HG03432 (cell line): ENCODE results near the gene MMP24.

ENCODE experiments used
- ATAC-seq: cut with Tn5 transposase; IDR thresholded peaks from one replicate; pipeline ENCODE4 v1.9.1; 2021; ENCODE audit warnings: mild to moderate bottlenecking, moderate library complexity; ENCODE audit not compliant: unreplicated experiment

Gene MMP24

DNA sequence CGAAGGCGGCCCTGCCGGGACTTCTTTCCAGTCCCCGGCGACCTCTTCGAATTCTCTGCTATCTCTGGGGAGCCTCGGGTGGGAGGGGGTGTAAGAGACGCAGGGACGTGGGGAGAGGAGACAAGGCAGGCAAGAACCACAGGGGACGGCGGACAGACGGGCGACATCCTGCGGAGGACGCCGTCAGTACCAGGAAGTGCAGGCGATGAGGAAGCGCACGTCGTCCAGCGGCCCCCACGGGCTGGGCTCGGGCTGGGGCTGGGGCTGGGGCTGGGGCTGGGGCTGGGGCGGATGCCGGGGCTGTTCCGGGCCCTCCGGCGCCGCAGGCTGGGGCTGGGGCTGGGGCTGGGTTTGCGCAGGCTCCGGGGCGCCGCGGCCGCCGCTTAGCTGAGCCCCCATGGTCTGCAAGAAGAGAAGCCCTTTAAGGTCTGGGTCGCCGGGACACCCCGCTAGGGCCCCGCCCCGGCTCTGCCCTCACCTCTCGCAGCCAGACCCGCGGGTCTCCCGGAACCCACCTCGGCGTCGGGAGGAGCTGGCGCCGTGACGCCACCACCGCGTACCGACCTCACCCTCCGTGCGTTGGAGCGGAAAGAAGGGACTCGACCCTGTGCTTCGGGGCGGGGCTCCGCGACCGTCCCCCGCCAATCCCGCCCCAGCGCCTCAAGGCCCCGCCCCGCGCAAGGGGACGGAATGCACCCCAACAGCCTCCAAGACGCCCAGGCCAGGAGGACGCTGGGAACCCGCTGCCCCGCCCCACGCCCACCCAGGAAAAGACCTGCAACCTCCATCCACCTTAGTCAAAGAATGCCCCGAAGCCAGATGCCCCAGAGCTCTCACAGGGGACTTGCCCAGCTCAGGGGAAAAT is 51.3 kb downstream of the MMP24 start, which contains the start of gene MMP24OS:
TSS of gene MMP24OS (minus strand) at position 592 of the 865 bp plus-strand sequence. CDS start at position 399, 193 bp downstream.
- ATAC-seq = peak; percentile 81

DNA sequence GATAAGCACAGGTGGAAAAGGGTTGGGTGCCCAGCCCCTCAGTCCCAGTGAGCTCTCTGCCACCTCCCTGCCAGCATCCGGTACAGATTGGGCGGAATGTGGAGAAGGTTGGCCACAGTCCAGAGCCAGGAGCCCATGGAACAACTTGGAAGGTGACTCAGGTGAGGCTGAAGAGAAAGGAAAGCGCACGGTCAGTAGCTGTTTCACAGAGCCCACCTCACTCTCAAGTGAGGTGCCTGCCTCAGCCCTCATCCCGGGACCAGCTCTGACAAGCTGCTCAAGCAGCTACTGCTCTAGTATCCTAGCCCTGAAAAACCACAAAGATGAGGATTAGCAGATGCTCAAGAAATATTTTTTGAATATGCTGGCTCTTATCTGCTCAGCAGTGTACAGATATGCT is 52.5 kb downstream of the MMP24 start:
- no peak for ATAC-seq

DNA sequence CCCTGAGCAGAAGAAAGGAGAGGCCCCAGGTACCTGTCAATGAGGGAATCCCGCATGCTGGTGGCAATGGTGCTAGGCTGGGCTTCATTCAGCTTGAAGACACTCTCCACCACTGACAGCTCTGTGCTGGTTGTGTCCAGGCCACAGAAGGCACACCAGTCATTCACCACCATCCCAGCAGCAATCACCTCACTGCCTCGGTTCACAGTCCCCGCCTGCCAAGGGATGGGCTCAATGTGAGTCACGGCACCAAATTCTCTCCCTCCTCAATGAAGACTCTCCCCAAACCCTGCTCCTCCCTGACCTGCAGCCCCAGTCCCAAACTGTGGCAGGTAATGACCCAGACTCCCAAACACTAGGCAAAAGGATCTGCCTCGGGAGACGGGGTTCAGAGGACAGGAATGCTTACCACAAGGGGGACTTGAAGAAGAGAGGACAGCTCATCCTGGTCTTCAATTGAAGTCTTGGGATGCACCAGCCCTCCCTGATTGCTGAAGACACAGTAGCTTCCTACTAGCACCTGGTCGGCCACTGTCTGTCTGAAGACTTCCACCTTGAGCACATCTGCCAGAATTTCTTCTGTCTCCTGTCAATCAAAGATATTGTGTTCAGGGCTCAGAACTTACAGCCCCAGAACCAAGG is 53.2 kb downstream of the MMP24 start:
- ATAC-seq = no peak

DNA sequence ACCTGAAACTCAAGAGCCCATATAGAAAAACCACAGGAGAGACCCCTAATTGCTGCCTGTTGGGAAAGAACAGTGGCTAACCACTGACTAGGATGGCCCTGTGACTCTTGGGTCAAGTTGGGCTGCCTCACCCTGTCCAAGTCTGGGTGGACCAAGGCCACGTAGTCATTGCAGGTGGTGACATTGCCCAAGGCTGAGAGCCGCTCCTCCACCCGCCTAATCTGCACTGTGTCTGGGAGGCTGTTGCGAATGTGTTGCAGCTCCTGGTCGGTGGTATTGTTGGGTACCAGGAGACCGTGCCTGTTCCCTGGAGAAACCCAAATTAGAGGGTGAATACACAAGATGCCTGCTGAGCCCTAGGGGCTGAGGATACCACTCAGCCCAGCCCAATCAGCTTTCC is 54.0 kb downstream of the MMP24 start:
- no peak for ATAC-seq

DNA sequence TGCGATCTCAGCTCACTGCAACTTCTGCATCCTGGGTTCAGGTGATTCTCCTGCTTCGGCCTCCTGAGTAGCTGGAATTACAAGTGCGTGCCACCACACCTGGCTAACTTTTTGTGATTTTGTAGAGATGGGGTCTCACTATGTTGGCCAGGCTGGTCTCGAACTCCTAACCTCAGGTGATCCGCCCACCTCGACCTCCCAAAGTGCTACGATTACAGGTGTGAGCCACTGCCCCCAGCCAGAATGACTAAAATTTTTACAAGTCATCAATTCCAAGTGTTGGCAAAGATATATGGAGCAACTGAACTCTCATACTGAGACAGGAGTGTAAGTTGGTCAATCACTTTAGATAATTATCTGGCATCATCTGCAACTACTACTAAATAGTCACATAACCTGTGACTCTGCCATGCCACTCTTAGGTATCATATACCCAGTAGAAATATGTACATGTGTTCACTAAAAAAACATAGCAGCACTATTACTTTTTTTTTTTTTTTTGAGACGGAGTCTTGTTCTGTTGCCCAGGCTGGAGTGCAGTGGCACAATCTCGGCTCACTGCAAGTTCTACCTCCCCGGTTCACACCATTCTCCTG is 55.1 kb downstream of the MMP24 start:
- no peak for ATAC-seq

GRCh38 chr20:35283441-35284266 is 57.2 kb downstream of the MMP24 start:
- no peak for ATAC-seq

GRCh38 chr20:35284267-35284991 is 57.9 kb downstream of the MMP24 start, which contains the start of gene EIF6:
EIF6 (minus strand) TSS chr20:35284772; CDS start chr20:35284487, 285 bp downstream.
- ATAC-seq = peak; percentile 83

DNA sequence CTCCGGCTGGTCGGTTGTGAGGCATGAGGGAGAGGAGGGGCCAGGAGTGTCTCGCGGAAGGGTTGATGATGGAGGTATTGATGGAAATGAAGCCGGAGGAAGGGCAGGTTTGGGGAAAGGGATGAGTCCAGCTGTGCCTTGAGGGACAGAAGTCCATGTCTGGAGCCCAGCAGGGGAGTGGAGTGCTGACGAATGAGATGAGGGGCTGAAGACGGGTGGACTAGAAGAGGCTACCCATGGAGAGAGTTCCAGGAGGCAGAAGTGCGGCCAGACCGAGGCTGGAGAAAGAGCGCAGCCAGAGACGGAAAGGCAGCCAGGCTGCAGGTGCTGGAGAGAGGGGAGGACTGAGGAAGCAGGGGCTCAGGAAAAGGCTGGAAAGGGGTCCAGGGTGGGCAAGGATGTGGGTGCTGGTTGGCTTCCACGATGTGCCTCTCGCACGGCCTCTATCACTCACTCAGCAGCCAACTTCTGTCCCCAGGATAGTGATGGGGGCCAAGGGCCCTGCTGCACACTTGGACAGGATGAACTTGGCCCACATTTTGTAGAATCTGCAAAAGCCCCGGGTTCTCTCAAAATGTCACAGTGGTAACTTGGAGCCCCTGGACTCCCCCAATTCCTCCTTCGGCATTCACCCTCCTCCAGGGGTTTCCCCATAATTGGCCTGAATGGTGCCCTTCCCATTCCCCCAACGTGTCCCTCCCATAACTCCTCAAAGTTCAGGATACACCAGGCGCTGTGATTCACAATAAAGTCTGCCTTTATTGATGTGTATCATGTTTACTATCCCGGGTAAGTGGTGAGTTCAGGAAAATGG is 58.7 kb downstream of the MMP24 start:
- no peak for ATAC-seq

DNA sequence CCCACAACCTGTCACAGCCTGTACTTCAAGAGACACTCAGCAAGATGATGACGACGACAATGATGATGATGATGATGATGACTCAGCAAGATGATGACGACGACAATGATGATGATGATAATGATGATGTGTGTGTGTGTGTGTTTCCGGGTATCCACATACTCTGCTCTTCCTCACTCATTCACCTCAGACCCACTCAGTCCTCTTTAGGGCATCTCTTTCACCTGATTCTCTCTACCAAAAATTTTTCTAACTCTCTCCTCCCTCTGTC is 59.3 kb downstream of the MMP24 start:
- ATAC-seq = no peak

- no peak for ATAC-seq
Observed at GRCh38 chr20:35286077-35286898, 59.8 kb downstream of the MMP24 start.

GRCh38 chr20:35286899-35287508 is 60.5 kb downstream of the MMP24 start:
- no peak for ATAC-seq

DNA sequence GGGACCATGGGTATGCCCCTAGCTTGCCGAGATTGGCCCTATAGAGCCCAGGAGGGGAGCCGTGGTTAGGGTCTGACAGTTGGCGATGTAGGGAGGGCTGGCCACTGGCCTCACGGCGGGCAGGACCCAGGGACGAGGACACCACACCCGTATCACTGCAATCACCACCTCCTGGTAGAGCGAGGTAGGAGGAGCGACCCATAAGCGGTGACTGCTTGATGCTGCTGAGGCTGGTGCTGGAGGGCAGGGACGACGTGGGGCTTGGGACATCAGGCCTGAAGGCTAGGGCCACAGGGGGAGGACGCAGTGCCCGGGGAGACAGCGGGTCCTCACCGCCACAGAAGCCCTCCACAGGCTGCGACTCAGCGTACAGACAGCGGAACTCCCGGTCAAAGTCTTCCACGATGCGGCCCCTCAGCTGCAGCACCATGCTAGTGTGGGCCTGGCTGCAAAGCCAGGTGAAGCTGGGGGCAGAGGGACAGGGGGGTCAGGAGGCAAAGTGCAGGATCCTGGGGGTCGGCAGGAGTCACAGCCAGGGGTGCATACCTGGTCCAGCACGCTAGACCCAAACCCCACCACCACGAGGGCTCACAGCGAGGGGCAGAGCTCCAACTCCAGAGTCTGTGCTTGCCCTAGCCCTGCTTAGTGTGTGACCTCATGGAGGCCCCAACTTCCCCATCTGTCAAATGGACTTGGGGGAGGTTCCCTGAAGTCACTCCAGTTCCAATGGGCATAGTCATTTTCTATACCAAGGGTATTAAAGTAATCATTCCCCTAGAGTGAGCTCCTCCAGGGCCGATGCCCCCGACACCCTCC is 61.2 kb downstream of the MMP24 start:
- no peak for ATAC-seq

DNA sequence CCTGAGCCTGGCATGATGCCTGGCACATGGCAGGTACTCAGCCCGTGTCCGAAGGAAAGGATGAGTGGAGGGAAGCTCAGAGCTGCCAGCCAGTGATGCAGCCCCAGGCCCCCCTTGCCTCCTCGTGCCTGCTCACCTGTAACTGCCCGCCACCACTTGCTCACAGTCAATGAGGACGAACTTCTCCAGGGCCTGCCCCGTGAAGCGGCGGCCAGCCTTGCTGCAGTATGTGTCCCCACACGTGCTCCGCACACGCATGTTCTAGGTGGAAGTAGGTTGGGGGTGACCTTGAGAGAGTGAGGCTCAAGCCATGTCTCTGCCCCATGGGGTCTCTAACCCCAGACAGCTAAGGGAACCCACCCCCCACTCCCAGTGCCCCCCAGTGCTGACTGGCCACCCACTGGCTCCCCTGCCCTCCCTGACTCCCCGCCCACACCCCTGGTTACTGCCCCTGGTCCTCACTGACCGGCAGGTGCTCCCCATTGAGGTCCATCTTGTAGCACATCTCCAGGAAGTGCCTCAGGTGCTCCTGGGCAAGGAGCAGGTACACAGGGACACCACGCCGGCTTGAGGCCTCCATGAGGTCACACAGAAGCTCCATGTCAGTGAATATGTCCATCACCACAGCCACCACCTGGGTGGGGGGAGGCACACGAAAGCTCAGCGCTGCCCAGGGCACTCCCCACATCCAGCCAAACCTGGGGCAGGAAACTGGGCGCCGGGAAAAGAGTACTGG is 62.0 kb downstream of the MMP24 start:
- no peak for ATAC-seq

GRCh38 chr20:35290186-35290886 is 63.8 kb downstream of the MMP24 start:
- no peak for ATAC-seq

- ATAC-seq = no peak
Observed at GRCh38 chr20:35290887-35291417, 64.5 kb downstream of the MMP24 start.
